Activated CD8-positive, alpha-beta memory T cell treated with anti-CD3 and anti-CD28 coated beads for 1 hour (primary cell): ENCODE measurements around the gene MTUS2.
"Not testable (repeated sequence)": the region's sequence is repeated elsewhere in the genome, so short reads cannot be mapped to it uniquely, and the experiment has no call there.

ENCODE experiments used
- DNase-seq, 2 donors: peaks; one replicate each; pipeline ENCODE4 v3.0.0-alpha.2; 2020; ENCODE audit warnings: low read depth in 1 of 2; ENCODE audit errors: extremely low read depth in 1 of 2

MTUS2 gene

DNA sequence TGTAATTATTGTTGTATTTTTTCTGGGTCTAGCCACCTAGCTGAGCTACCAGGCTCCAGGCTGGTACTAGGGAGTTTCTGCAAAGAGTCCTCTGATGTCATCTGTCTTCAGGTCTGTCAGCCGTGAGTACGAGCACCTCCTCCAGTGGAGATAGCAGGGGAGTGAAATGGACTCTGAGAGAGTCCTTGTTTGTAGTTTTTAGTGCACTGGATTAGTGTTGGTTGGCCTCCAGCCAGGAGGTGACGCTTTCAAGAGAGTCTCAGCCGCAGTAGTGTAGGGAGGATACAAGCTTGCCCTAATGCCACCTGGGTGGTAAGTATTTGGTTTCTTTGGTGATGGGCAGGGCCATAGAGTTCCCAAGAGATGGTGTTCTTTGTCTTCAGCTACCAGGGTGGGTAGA, 390.5 kb downstream of the MTUS2 start:
- DNase-seq: no peak

DNA sequence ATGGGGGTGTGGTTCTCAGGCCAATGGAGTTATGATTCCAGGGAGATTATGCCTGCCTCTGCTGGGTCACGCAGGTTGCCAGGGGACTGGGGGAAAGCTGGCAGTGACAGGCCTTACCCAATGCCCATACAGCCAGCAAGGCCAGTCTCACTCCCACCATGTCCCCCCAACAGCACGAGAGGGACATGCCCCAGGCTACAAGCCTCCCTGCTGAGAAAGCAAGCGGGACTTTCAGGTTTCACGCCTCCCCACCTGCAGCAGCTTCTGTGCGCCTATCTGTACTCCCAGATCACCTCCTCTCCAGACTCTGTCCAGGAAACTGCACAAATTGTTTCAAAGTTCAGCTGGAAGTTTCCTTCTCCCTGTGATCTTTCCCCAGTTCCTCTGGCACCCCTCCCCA, 391.0 kb downstream of the MTUS2 start:
- not testable (repeated sequence) for DNase-seq

DNA sequence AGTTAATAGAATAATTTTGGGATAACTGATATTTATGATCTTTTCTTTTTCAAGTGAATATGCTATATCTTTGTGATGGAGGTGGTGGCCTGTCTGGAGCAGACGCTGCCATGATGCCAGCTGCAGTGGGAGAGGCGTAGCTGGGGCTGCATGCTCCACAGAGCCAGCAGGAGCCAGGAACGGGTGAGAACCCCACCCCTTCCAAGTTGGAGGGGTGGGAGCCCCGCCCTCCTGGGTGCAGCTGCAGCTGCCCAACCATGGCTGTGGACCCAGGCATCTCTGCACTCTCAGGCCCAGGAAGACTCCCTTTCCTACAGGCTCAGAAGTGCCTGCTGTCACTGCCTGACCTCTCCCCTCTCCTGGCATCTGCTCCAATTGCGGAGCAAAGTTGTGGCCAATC, 402.3 kb downstream of the MTUS2 start:
- no peak for DNase-seq

DNA sequence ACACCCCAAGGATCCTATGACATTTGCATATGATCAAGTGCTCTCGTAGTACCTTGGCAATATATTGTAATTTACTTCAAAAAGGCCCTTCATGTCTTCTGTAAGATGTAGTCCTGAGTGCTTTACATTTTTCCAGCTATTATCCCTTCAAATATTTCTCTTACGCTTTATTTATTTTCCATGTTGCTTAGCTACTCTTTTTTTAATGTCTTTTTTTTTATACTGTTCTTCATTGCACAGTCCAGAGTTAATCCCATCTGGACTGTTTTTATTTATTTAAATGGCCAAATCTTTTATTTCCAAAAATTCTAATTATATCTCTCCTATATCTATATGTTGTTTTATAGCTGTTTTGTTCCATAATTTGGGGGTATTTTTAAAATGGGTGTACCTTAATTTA, 404.1 kb downstream of the MTUS2 start:
- no peak for DNase-seq

DNA sequence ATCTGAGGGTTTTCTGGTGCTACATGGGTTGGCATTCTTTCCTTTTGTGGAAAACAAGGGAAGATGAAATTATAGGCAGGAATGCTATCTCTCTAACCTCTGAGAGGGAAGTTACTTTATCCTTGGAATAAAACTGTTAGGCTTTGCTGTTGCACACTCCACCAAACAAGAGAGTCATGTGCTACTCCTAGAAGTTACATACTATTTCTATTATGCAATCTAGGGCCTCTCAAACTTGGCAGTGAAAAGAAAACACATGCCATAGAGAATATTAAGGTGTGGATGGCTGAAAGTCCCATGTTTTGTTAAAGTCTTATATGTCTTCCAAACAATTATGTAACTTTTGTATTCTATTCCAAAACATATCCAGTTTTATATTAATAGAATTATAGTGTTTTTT, 407.4 kb downstream of the MTUS2 start:
- DNase-seq: no peak

DNA sequence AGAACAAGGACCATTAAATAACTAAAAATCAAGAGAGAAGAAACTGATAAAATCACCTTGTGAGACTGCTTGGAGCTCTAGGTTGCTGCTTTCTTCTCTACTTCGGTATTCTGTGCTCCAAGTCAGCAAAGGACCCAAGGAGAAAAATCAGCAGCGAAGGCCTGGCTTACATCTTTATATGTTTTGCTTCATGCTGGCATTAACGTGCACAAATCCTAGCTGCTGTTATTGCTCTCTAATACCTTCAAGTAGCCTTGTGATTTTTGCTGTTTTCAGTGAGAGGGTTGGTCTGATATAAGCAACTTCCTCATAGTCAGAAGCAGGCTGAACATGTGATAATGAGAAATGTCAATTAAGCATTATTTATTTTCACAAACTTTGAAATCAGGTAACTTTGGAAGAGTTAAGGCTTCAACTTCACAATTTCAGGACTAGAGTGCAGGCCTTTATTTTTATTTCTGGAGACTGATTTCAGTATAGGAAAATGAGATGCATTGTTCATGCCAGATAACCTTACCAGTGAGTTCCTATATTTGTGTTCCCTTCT, 410.2 kb downstream of the MTUS2 start:
- DNase-seq: no peak

DNA sequence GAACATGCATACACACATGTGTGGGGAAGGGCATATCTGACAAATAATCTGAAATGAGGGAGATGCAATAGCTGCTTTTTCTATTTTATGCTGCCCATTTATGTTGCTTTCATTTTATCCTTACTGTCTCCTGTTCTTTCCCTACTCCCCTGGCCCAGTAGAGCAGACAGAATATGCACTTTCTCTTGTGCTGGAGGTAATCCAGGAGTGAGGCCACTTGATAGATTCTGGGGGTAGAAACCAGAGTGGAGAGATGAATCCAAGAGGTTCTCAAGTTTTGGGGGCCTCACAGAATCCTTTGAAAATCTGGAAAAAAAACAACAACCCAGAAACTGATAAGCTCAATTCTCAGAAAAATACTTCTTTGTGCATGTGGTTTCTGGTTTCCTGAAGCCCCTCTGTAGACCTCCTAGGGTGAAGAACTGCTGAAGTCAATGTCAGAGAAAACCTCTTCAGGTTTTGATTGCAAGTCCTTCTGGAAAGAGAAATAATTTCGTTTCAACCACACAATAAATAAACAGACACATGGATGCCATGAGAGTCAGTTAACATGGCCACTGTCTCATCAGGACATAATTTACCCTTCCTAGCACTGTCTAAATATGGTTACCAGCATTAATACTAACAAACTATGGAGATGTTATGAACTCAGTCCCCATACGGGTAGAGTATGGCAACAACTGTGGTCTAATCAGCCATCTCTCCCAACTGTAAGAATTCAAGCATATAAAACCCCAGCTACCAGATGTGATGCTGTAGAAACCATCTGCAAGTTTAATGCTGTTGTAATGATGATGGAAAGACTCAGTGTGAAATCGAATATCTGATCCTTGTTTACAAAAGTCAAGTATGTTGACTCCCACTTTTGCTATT, 419.8 kb downstream of the MTUS2 start:
- no peak for DNase-seq

DNA sequence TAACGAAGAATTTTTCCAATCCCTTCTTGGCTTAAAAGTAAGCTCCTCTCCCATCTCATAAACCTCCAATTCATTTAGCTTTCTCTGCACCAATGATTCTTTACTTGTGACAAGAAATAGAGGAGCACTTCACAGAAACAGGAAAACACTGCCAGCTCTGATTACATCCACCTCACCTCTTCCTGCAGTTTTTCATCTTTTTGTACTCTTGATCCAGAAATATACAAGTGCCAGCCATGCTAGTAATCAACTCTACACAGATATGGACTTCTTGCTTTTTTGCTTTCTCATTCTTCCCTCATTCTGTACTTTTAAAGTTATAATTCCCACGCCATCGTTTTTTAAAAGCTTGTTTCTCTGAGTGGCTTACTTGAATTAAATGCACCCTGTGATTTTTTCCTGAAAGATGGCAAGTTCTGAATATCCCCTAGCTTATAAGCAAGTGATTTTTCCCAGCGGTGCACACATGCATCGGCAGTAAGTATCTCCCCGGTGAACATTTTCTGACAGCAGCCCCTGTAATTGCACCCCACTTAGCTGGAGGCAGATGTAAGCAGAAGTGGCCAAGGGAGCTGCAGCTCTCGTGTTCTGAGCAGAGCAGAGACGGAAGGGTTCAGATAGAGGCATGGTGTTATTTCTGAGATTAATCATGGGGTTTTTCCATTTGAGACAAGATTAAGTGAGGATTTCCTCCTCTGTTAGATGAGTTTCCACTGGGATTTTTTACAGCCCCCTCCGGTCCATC, 434.7 kb downstream of the MTUS2 start:
- DNase-seq: no peak

DNA sequence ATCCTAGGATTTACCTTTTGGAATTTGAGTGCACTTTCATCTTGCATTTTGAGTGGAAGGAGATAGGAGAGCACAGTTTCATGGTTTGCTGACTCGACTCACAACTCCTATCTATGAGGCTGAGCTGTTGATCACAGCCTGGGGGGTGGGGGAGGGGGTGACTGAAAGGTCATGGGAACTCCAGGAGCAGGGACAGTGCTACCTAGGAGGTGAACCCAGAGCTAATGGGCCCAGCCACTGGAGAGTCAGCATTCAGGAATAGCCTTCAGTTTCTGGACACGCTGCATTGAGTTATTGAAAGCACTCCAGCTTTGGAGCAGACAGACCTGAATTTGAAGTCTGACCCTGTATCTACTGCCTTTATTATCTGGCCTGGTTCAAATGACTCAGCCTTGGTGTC, 435.4 kb downstream of the MTUS2 start:
- no peak for DNase-seq

DNA sequence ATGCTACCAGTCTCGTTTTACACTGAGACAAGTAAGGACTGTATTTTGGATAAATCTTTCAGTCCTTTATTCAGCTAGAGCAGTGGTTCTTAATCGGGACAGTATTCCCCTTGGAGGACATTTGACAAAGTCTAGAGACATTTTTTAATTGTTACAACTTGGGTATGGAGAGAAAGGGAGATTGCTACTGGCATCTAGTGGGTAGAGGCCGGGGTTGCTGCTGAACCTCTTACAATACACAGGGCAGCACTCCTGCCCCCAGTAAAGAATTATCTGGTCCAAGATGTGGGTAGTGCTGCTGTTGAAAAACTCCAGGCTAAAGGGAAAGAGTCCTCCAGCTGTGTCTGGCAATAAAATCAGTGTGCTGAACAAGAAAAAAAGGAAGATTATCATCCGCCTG, 440.5 kb downstream of the MTUS2 start:
- no peak for DNase-seq

DNA sequence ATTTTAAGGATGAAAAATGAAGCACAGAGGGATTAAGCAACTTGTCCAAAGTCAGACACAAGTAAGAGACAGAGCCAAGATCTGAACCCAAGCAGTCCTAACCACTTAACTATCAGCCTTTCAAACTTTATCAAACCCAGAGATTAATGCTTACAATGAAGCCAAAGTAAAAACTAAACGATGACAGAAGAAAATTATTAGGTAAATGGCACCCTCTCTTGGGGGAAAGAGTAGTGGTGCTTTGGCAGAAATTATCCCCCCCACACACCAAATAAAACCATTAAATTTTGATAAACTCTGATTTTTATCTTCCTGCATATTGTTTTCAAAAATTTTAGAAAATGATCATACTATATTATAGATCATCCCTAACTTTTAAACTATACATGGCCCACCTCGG, 446.1 kb downstream of the MTUS2 start:
- DNase-seq: no peak

DNA sequence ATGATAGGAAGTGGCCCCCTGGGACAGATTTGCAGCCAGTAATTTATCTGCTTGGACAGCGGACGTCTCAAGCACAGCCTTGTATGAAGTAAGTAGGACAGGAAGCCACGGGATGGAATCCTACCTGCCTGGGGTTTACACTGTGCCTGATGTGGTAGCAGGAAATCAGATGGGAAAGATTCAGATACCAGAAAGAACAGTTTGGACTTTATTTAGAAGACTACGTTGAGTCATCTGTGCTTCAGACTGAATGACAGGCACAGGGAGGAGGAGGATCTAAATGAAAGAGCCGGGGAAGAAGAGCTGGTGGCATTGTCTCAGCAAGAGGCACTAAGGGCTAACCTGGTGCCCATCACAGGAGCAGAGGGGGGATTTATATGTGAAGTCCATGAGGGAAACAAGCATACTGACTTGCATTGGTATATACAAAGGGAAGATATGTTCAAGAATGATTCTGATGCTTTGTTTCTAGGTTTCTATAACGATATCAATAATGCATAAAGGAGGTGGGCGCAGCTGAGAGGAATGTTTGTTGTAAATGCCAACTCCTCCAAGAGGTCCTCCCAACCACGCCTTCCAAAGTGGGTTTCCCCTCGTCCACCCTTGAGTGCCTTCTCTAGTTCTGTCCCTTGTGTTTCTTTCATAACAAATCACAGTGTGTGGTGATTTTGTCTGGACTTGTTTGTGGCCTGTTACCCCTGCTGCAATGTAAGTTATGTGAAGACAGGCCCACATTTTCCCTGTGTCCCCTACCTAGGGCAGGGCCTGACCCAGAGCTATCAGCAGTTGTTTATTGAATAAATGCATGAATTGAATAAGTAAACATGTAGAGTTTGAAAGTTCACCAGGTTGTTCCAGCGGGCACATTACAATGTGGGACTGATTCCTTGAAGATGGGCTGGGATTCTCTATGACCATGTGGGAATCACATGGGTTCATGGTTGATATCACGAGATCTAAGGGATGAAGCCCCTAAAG, 446.9 kb downstream of the MTUS2 start:
- no peak for DNase-seq

DNA sequence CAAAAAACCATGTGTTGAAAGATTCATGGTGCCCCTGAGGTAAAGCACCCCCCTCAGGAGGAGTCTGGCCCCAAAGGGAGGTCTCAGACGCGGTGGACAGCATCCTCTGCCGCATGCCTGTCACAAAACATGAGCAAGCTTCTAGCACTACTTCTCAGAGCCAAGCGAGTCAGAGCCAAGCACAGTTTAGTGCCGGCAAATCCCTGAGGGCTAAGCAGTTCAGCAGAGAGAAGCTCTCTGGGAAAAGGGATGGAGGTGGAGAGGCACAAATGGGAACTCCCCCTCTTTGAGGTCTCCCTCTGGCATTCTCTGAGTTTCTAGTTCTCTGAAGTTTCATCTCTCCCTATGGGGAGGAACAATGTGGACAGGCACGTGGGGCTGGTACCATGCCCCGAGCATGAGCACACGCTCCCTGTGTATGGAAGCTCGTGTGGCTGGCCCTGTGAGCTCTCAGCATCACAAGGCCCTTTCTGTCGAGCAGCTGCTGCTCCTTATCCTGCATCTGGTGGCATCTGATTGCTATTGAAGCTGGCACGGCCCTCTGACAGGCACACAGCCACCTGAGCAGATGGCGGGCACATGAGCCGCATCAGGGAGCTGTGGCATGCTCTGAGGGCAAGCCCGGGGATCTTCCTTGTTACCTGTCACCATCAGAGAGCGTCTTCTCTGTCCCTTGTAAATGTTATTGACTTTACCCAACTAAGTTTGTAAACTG, 450.3 kb downstream of the MTUS2 start:
- no peak for DNase-seq

DNA sequence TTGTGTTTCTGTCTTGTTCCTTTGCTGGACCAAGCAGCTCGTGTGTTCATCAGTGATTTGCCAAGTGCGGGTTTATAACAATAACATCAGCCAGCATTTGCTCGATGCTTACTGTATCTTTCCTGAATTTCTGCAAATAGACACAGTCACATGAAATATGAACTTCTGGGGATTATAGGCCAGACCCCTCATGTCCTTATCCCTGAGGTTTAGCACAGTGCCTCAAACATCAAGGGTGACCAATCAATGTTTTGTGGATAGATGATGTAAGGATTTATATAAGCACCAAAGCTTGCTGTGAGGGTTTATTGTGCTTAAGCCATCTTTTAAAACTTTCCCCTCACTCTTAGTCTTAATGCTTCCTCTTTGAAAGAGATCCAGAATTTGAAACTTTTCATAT, 451.5 kb downstream of the MTUS2 start:
- no peak for DNase-seq

DNA sequence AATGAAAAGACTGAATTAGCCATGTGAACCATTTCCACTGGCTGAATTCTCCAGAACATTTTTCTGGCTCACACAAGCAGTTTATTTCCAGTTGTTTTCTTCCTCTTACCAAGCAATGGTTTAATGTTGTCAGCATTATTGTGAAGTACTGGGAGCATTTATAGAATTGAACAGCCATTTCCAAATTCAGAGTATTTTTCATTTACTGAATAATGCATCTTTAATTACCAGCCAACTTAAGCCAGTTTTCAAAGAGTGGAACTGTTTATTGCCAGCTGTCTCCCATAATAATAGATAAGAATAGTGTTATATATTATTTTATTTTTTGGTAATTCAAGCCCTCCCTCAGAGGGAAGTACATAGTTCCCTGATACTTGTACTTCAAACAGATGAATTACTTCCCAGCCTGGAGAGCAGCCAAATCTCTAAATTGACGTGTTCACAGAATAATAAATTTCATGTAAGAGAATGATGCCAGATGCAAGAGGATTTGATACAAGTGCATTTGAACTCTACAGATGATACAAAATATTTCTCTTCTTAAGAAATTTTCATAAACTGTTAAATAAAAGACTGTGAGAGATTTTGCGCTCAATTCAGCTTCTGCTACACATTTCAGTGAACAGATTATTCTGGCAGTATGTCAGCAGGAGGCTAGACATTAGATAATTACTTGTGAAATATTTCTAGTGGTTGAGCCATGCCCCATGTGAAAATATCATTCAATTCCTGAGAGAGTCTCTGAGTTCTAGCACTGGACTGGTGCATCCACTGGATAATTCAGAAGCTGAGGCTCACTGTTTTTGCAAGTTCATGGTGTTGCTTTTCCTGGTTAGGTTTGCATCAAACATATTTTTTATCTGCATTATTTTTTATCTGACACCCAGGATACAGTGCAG, 459.5 kb downstream of the MTUS2 start:
- no peak for DNase-seq

DNA sequence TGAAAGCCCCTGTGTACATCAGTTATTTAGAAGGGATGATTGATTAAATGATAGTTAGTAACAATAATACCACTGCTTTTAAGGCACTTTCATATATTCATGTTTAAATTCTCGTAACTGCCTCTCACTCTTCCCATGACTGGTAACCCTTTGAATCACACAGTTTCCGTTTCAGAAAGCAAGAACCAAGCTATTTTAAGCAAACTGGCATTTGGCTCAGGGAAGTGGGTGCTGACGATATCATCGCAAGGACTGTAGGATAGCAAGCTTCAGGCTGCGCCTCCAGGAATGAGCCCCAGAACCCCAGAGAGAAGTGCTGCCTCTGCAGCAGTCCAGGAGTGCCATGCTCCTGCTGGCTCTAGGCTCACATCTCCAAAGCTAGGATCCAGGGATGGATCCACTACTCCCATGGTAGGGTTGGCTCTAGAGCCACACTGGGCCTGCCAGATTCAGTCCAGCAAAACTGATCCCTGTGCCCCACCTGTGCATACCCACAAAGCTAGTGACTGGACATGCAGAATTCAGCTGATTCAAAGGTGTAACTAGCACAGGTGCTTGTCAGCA, 461.9 kb downstream of the MTUS2 start:
- no peak for DNase-seq

DNA sequence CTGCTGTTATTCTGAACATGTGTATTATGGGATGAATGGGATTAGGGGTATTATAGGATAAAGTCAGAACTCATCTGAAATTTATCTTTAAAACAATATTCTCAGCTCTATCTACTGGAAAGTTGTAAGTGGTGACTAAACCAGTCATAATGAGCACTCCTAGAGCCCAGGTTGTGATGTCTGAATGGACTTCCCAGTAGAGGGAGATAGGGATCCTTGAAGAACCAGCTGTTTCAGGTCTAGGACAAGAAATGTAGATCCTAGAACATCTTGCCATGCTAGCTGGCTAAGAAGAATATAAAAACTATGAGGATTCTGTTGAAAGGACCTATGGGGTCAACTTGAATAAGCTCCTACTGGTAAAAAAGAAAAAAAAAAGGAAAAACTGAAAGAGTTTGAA, 464.6 kb downstream of the MTUS2 start:
- DNase-seq: no peak

DNA sequence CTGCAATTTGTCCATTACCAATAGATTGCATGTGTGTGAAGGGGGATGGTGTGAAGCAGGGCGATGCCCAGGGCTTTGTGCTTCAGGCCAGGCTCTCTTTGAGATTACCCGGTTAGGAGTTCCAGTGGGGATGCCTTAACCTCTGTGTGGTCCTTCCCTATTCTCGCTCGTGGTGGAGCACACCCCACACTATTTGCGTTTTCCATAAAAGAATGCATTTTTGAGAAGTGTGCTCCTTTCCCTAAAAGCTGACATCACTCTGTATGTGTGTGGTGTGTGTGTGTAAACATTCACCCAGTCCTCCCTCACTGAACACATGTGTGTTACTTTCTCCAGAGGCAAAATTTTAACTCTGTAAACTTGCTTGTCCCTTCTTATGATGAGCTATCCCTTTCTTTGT, 467.1 kb downstream of the MTUS2 start:
- no peak for DNase-seq

DNA sequence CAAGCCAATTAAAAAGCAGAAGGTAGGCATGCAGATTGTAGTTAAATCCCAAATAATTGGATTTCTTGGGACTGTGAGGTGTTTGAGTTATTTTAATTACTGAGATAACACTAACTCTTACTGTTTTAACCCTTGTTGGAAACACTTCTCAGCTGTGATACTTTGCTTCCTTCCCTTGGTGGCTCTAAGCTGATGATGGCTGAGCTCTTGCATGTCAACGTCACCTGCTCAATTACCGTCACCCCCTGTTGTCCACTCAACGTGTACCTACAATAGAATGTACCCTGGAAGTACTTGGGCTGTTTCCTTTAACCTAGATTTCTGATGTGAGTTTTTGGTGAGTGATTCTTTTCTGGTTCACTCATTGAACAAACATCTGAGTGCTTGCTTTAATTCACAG, 471.9 kb downstream of the MTUS2 start:
- DNase-seq: no peak
